ENCODE data around the gene PTGIS. TPM values are rescaled to one million over a fixed set of nuclear protein-coding genes. Genes with fewer than 3 reads are reported as not detected.

PTGIS gene
- total and polyA plus RNA-seq, 2 donors (not counting 1 experiment from before 2014, with no cell fraction given): not detected

GRCh38 chr20:49519212-49519712, 48.7 kb downstream of the PTGIS start:
- Histone ChIP-seq H3K4me1 (ENCODE audit: control insufficient read depth in 2 of 2, insufficient read depth in 2 of 2, low read length in 2 of 2) (no peaks in the 10 kb centered on the region), H3K9ac (ENCODE audit: low read length) (no peak overlapping the region), H3K4me3 (ENCODE audit: control extremely low read depth in 1 of 5, extremely low read depth in 1 of 5, insufficient read depth in 1 of 5, low read depth in 2 of 5, low read length in 4 of 5) (no peak overlapping the region), H4K20me1 (ENCODE audit: control insufficient read depth, insufficient read depth, low read length, poor library complexity, severe bottlenecking) (no peaks in the 10 kb centered on the region), H2AFZ (ENCODE audit: insufficient read depth, low read depth, low read length, poor library complexity, severe bottlenecking) (no peak overlapping the region), H3K4me2 (replicated peaks; ENCODE audit: low read depth, low read length, poor library complexity, severe bottlenecking) (no peak overlapping the region), H3K27ac (ENCODE audit: low read length in 2 of 2) (no peak overlapping the region), H3K27me3 (replicated peaks in 1 of 4; ENCODE audit: control extremely low read depth in 1 of 4, control insufficient read depth in 3 of 4, insufficient read depth in 4 of 4, low read length in 3 of 4) (peaks cover 0 to 11% (median 1%) of the 10 kb centered on the region in 4 experiments), H3K36me3 (replicated peaks in 1 of 2; ENCODE audit: control extremely low read depth in 1 of 2, control insufficient read depth in 1 of 2, extremely low read depth in 1 of 2, insufficient read depth in 2 of 2, low read length in 1 of 2) (no peaks in the 10 kb centered on the region), H3K9me3 (ENCODE audit: control extremely low read depth in 1 of 3, control insufficient read depth in 2 of 3, insufficient read depth in 1 of 3, low read length in 2 of 3) (peaks cover 0 to 18% (median 2%) of the 10 kb centered on the region in 3 donors), H3K79me2 (ENCODE audit: control insufficient read depth, insufficient read depth, low read length) (no peaks in the 10 kb centered on the region)
- Mint-ChIP-seq H3K4me1 (no peaks in the 10 kb centered on the region), H3K9me3 (ENCODE audit: insufficient read depth) (no peaks in the 10 kb centered on the region), H3K4me3 (no peak overlapping the region), H3K27ac (no peak overlapping the region), H3K27me3 (peaks cover 40% of the 10 kb centered on the region)
- DNase-seq (no peak), ATAC-seq (ENCODE audit: low read depth) (no peak)
- TF ChIP-seq EZH2 (IDR thresholded peaks at IDR 0.05; ENCODE audit: borderline replicate concordance, insufficient read depth, low read depth, low read length, poor library complexity, severe bottlenecking) (no peak), CTCF (IDR thresholded peaks at IDR 0.05) (no peak)
- intact Hi-C loops (cut with micrococcal nuclease): no loop called here
- ChIA-PET POLR2A (no interaction called here), CTCF (no interaction called here)
- 77% methylated on average over 3 of the region's 4 CpGs for WGBS (ENCODE audit: insufficient coverage)

GRCh38 chr20:49518576-49518975, 49.4 kb downstream of the PTGIS start:
- Histone ChIP-seq H3K9ac (ENCODE audit: low read length) (no peak overlapping the region), H2AFZ (ENCODE audit: insufficient read depth, low read depth, low read length, poor library complexity, severe bottlenecking) (no peak overlapping the region), H3K27me3 (replicated peaks in 1 of 4; ENCODE audit: control extremely low read depth in 1 of 4, control insufficient read depth in 3 of 4, insufficient read depth in 4 of 4, low read length in 3 of 4) (peaks cover 0 to 9% (median 1%) of the 10 kb centered on the region in 4 experiments), H3K36me3 (replicated peaks in 1 of 2; ENCODE audit: control extremely low read depth in 1 of 2, control insufficient read depth in 1 of 2, extremely low read depth in 1 of 2, insufficient read depth in 2 of 2, low read length in 1 of 2) (no peaks in the 10 kb centered on the region), H3K79me2 (ENCODE audit: control insufficient read depth, insufficient read depth, low read length) (no peaks in the 10 kb centered on the region), H3K4me2 (replicated peaks; ENCODE audit: low read depth, low read length, poor library complexity, severe bottlenecking) (no peak overlapping the region), H3K4me3 (ENCODE audit: control extremely low read depth in 1 of 5, extremely low read depth in 1 of 5, insufficient read depth in 1 of 5, low read depth in 2 of 5, low read length in 4 of 5) (no peak overlapping the region), H3K4me1 (ENCODE audit: control insufficient read depth in 2 of 2, insufficient read depth in 2 of 2, low read length in 2 of 2) (no peaks in the 10 kb centered on the region), H3K27ac (ENCODE audit: low read length in 2 of 2) (no peak overlapping the region), H3K9me3 (ENCODE audit: control extremely low read depth in 1 of 3, control insufficient read depth in 2 of 3, insufficient read depth in 1 of 3, low read length in 2 of 3) (peaks cover 0 to 14% (median 0%) of the 10 kb centered on the region in 3 donors), H4K20me1 (ENCODE audit: control insufficient read depth, insufficient read depth, low read length, poor library complexity, severe bottlenecking) (no peaks in the 10 kb centered on the region)
- DNase-seq (no peak), ATAC-seq (ENCODE audit: low read depth) (no peak)
- 79% methylated on average over 3 of the region's 5 CpGs for WGBS (ENCODE audit: insufficient coverage)
- no peak overlapping the region for H3K4me3 Mint-ChIP-seq
- H3K4me1 Mint-ChIP-seq: no peaks in the 10 kb centered on the region
- CTCF ChIA-PET: no interaction called here
- H3K27me3 Mint-ChIP-seq: peaks cover 45% of the 10 kb centered on the region
- TF ChIP-seq EZH2 (IDR thresholded peaks at IDR 0.05; ENCODE audit: borderline replicate concordance, insufficient read depth, low read depth, low read length, poor library complexity, severe bottlenecking): no peak
- intact Hi-C loops (cut with micrococcal nuclease): no loop called here
- POLR2A ChIA-PET: no interaction called here
- no peak overlapping the region for H3K27ac Mint-ChIP-seq
- no peaks in the 10 kb centered on the region for H3K9me3 Mint-ChIP-seq (ENCODE audit: insufficient read depth)
